GM23338 (cell line): ENCODE measurements around the gene OR4D2.

Experiments used
- CTCF ChIP-seq, 2 experiments: fragments of 200-600 bp in 1 of 2; sonication (generic) in 1 of 2; conservative IDR thresholded peaks; 2 replicates each; pipeline versions ENCODE4 v1.5.1 to v1.6.1; 2016 to 2017; ENCODE audit warnings: antibody characterized with exemption in 2 of 2, low read depth in 2 of 2, mild to moderate bottlenecking in 2 of 2, moderate library complexity in 1 of 2
- POLR2AphosphoS5 ChIP-seq: IDR thresholded peaks from 2 replicates; pipeline ENCODE4 v1.6.1; 2016; ENCODE audit warnings: antibody characterized with exemption, low read depth

- TF ChIP-seq CTCF (conservative IDR thresholded peaks at IDR 0.05; ENCODE audit: low read depth in 2 of 2), result no peak
- TF ChIP-seq POLR2AphosphoS5, result no peak
Measured at GRCh38 chr17:58165981-58166380, 801 bp upstream of the OR4D2 start.
